ENCODE data around the gene VPS13A.
A peak's percentile ranks its signal among the peaks of the same experiment; 100 is the strongest.
"Not testable (repeated sequence)": the region's sequence is repeated elsewhere in the genome, so short reads cannot be mapped to it uniquely, and the experiment has no call there.

The VPS13A gene

DNA sequence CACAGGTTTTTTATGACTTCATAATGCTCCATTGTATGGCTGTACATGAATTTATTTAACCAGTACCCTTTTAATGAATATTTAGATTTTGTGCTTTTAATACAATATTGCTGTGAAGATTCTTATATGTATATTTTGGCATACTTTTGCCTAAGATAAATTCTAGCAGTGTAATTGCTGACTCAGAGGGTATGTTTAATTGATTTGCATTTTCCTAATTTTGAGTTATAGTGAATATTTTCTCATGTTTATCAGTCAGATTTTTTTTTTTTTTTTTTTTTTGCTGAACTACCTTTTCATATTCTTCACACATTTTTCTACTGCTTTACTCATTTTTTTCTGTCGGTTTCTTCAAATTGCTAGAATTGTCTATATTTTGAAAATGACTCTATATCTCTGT is 222.6 kb downstream of the VPS13A start:
- TF ChIP-seq, protein P1, sequence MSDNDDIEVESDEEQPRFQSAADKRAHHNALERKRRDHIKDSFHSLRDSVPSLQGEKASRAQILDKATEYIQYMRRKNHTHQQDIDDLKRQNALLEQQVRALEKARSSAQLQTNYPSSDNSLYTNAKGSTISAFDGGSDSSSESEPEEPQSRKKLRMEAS (IDR thresholded peaks at IDR 0.05; ENCODE audit: low read depth, low read length) = no peak
- TF ChIP-seq MYC (IDR thresholded peaks at IDR 0.05; ENCODE audit: low read depth, low read length) = no peak
- TF ChIP-seq, protein P2, sequence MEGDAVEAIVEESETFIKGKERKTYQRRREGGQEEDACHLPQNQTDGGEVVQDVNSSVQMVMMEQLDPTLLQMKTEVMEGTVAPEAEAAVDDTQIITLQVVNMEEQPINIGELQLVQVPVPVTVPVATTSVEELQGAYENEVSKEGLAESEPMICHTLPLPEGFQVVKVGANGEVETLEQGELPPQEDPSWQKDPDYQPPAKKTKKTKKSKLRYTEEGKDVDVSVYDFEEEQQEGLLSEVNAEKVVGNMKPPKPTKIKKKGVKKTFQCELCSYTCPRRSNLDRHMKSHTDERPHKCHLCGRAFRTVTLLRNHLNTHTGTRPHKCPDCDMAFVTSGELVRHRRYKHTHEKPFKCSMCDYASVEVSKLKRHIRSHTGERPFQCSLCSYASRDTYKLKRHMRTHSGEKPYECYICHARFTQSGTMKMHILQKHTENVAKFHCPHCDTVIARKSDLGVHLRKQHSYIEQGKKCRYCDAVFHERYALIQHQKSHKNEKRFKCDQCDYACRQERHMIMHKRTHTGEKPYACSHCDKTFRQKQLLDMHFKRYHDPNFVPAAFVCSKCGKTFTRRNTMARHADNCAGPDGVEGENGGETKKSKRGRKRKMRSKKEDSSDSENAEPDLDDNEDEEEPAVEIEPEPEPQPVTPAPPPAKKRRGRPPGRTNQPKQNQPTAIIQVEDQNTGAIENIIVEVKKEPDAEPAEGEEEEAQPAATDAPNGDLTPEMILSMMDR (IDR thresholded peaks at IDR 0.05; ENCODE audit: low read depth, low read length) = no peak
- no peak for TF ChIP-seq POLR2A (IDR thresholded peaks at IDR 0.05; ENCODE audit: extremely low read depth, insufficient read length)
- no peak for DNase-seq (ENCODE audit: low read depth)
- no peak overlapping the region for H3K4me3 ChIP-seq (ENCODE audit: low read depth, low read length)

DNA sequence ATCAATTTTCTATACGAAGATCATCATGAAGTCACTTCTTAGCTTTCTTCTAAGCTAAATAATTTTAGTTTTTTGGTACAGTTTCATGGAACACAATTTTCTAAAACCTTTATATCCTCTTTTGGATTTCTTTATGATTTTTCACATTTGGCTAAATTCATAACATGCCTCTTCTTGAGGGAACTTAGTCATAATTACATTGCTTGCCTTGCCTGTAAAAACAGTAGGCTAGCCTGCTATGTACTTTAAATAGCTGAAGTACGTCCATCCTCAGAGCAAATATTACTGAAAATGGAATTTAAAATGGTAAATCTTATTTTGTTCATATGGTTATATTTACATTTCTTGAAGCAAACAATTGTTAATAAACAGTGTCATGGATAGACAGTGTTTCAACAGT is 225.0 kb downstream of the VPS13A start:
- TF ChIP-seq POLR2A (IDR thresholded peaks at IDR 0.05; ENCODE audit: extremely low read depth, insufficient read length) (no peak), MYC (IDR thresholded peaks at IDR 0.05; ENCODE audit: low read depth, low read length) (no peak)
- TF ChIP-seq, protein P1 (IDR thresholded peaks at IDR 0.05; ENCODE audit: low read depth, low read length) = no peak
- TF ChIP-seq, protein P2 (IDR thresholded peaks at IDR 0.05; ENCODE audit: low read depth, low read length) = no peak
- H3K4me3 ChIP-seq (ENCODE audit: low read depth, low read length) = no peak overlapping the region
- no peak for DNase-seq (ENCODE audit: low read depth)

DNA sequence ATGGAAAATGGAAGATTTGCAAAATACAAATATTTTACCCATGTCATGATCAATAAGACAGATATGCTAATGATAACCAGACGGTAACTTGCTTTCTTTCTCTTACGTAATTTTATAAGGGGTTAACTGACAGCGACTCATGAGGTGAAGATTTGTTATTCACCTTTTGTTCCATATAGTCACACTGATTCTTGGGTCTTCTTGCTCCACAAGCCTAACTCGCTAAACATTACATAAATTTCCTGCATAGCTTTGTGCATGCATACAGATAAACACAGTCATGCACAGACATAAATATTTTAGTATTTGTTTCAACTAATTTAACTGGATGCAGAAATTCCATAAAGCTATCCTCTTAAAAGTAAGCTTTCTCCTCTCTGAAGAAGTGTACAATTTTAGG is 225.9 kb downstream of the VPS13A start:
- DNase-seq (ENCODE audit: low read depth) = no peak
- TF ChIP-seq, protein P2 (IDR thresholded peaks at IDR 0.05; ENCODE audit: low read depth, low read length) = no peak
- TF ChIP-seq, protein P1 (IDR thresholded peaks at IDR 0.05; ENCODE audit: low read depth, low read length) = no peak
- TF ChIP-seq MYC (IDR thresholded peaks at IDR 0.05; ENCODE audit: low read depth, low read length) (no peak), POLR2A (IDR thresholded peaks at IDR 0.05; ENCODE audit: extremely low read depth, insufficient read length) (no peak)
- no peak overlapping the region for H3K4me3 ChIP-seq (ENCODE audit: low read depth, low read length)

DNA sequence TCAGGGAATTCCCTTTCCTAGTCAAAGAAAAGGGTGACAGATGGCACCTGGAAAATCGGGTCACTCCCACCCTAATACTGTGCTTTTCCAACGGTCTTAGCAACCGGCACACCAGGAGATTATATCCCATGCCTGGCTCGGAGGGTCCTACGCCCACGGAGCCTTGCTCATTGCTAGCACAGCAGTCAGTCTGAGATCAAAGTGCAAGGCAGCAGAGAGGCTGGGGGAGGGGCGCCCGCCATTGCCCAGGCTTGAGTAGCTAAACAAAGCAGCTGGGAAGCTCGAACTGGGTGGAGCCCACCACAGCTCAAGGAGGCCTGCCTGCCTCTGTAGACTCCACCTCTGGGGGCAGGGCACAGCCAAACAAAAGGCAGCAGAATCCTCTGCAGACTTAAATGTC is 231.2 kb downstream of the VPS13A start:
- not testable (repeated sequence) for H3K4me3 ChIP-seq (ENCODE audit: low read depth, low read length); DNase-seq (ENCODE audit: low read depth)

DNA sequence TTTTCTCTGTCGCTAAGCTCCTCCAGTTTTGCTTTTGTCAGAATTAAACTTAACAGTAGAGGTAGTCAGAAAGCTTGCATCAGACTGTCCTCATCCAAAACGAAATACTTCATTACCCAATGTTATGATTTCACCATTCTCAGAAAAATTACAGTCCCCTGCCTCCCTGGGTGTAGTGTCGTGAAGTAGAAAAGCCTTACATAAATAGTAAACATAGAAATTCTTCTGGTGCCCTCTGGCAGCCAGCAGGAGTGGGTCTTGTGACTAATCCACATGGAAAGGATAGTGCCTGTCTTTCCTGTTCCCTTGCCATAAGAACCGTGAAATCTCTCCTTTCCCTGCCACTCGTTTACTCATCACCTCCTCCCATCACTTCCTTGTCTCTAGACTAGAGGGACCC is 240.2 kb downstream of the VPS13A start:
- peak; percentile 18 for DNase-seq (ENCODE audit: low read depth)
- H3K4me3 ChIP-seq (ENCODE audit: low read depth, low read length) = no peak overlapping the region
- TF ChIP-seq POLR2A (IDR thresholded peaks at IDR 0.05; ENCODE audit: extremely low read depth, insufficient read length) = no peak
- TF ChIP-seq, protein P2 (IDR thresholded peaks at IDR 0.05; ENCODE audit: low read depth, low read length) = no peak

DNA sequence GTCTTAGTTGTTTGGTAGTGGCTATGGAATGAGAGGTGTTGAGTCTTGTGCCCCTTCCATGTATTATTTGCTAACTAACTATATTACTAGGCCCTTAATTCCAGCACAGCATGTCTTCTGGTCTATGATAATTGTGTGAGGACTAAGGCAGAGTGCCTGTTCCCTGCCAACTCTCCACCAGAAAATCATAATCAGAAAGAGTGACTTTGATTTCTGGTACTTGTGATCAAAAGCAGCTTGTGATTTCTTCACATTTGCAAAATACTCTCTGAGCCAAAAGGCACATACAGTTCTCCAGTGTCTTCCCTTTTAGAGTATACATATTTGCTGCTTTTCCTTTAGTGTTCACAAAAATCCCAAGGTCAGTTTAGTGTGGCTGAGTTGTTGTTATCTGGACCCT is 240.9 kb downstream of the VPS13A start:
- no peak overlapping the region for H3K4me3 ChIP-seq (ENCODE audit: low read depth, low read length)
- DNase-seq (ENCODE audit: low read depth) = no peak
- TF ChIP-seq, protein P1 (IDR thresholded peaks at IDR 0.05; ENCODE audit: low read depth, low read length) = no peak
- TF ChIP-seq MYC (IDR thresholded peaks at IDR 0.05; ENCODE audit: low read depth, low read length) (no peak), POLR2A (IDR thresholded peaks at IDR 0.05; ENCODE audit: extremely low read depth, insufficient read length) (no peak)
- TF ChIP-seq, protein P2 (IDR thresholded peaks at IDR 0.05; ENCODE audit: low read depth, low read length) = no peak
